Measurements from ENCODE around the gene NUCKS1. TPM values are rescaled to one million over a fixed set of nuclear protein-coding genes. Genes with fewer than 3 reads are reported as not detected.

NUCKS1 gene
- total and polyA plus RNA-seq, 10 of the 15 experiments (the other 5 are each of a cell fraction or from before 2014, with no cell fraction given), result 40.5 to 135 (median 55.5) TPM

- CTCF ChIA-PET, result interaction anchor here (0.6 to 3.0 kb wide), 12 partner anchors 11 to 289 kb away, joined by 3 to 22 read pairs (median 4); no protein-coding TSS in a partner anchor
- H3K4me1 ChIP-seq (ENCODE audit: control insufficient read depth, insufficient read depth, low read length), result peaks cover 6% of the 10 kb centered on the region; the same call in 1 of the 2 replicates
- H2AFZ ChIP-seq (ENCODE audit: control insufficient read depth, low read depth, low read length), result no peak overlapping the region
- in situ Hi-C loops (cut with MboI) (no loop called here), intact Hi-C loops (cut with micrococcal nuclease; ENCODE audit: unreplicated experiment) (no loop called here)
- no peak overlapping the region for H3K27ac ChIP-seq (ENCODE audit: control insufficient read depth, insufficient read depth)
- H3K79me2 ChIP-seq (ENCODE audit: control insufficient read depth, insufficient read depth, low read length), result no peaks in the 10 kb centered on the region
- ATAC-seq (no peak), FAIRE-seq (no peak), DNase-seq (ENCODE audit: low read depth, low spot score) (no peak)
- H4K20me1 ChIP-seq (ENCODE audit: control insufficient read depth, insufficient read depth), result no peaks in the 10 kb centered on the region
- BruUV-seq (replicated peaks), result no TSS peak
- SMC1A ChIA-PET (ENCODE audit: uncharacterized antibody, unreplicated experiment), result interaction anchor here (0.5 to 3.8 kb wide), 15 partner anchors 10 to 289 kb away, joined by 3 to 26 read pairs (median 4); partner anchors contain the start of gene SLC45A3
- H3K27me3 ChIP-seq (replicated peaks in 1 of 2; ENCODE audit: control insufficient read depth in 2 of 2, insufficient read depth in 2 of 2, low read length in 1 of 2), result no peaks in the 10 kb centered on the region
- no peak overlapping the region for H3K4me3 ChIP-seq
- RAD21 ChIA-PET (ENCODE audit: unreplicated experiment), result interaction anchor here (0.6 to 2.1 kb wide), 11 partner anchors 9 to 366 kb away, joined by 3 to 7 read pairs (median 4); no protein-coding TSS in a partner anchor
- POLR2A ChIA-PET, result interaction anchor here (0.6 to 2.0 kb wide), 6 partner anchors 11 to 84 kb away, joined by 3 to 7 read pairs (median 3); no protein-coding TSS in a partner anchor
- H3K9ac ChIP-seq (ENCODE audit: control insufficient read depth, insufficient read depth, low read length), result no peak overlapping the region
- no peak overlapping the region for H3K4me2 ChIP-seq (ENCODE audit: control insufficient read depth, insufficient read depth)
- no peaks in the 10 kb centered on the region for H3K9me3 ChIP-seq (replicated peaks; ENCODE audit: control insufficient read depth, insufficient read depth, low read length)
- WGBS (ENCODE audit: insufficient coverage, insufficient replicate concordance, low lambda C conversion rate, missing lambda C conversion rate), result 84% methylated on average over 7 of the region's 7 CpGs
- H3K36me3 ChIP-seq (ENCODE audit: control insufficient read depth in 2 of 2, insufficient read depth in 2 of 2, low read length in 1 of 2), result no peaks in the 10 kb centered on the region
- TF ChIP-seq BCL11A (IDR thresholded peaks at IDR 0.05; ENCODE audit: low read depth, low read length) (no peak), CHD2 (IDR thresholded peaks at IDR 0.05; ENCODE audit: borderline replicate concordance, low read depth, low read length) (no peak), CREB1 (IDR thresholded peaks at IDR 0.05; ENCODE audit: low read depth) (no peak), SPI1 (IDR thresholded peaks at IDR 0.05; ENCODE audit: borderline replicate concordance, insufficient read depth, low read depth, low read length) (no peak), CUX1 (IDR thresholded peaks at IDR 0.05; ENCODE audit: insufficient replicate concordance, low read depth, low read length) (no peak), MEF2B (IDR thresholded peaks at IDR 0.05; ENCODE audit: partially characterized antibody, poor library complexity, severe bottlenecking) (no peak), SREBF1 (IDR thresholded peaks at IDR 0.05; ENCODE audit: low read length) (no peak), REST (IDR thresholded peaks at IDR 0.05; ENCODE audit: low read depth, low read length) (no peak), ZNF24 (IDR thresholded peaks at IDR 0.05) (no peak), YY1 (IDR thresholded peaks at IDR 0.05; ENCODE audit: low read depth, low read length) (no peak)
- TF ChIP-seq, protein P1, sequence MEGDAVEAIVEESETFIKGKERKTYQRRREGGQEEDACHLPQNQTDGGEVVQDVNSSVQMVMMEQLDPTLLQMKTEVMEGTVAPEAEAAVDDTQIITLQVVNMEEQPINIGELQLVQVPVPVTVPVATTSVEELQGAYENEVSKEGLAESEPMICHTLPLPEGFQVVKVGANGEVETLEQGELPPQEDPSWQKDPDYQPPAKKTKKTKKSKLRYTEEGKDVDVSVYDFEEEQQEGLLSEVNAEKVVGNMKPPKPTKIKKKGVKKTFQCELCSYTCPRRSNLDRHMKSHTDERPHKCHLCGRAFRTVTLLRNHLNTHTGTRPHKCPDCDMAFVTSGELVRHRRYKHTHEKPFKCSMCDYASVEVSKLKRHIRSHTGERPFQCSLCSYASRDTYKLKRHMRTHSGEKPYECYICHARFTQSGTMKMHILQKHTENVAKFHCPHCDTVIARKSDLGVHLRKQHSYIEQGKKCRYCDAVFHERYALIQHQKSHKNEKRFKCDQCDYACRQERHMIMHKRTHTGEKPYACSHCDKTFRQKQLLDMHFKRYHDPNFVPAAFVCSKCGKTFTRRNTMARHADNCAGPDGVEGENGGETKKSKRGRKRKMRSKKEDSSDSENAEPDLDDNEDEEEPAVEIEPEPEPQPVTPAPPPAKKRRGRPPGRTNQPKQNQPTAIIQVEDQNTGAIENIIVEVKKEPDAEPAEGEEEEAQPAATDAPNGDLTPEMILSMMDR (IDR thresholded peaks at IDR 0.05 in 2 of 3, conservative IDR thresholded peaks at IDR 0.05 in 1 of 3; ENCODE audit: control insufficient read depth in 2 of 3, extremely low read depth in 1 of 3, insufficient read depth in 1 of 3, low read depth in 3 of 3, low read length in 3 of 3), result no peak
These were observed 61.6 kb downstream of the NUCKS1 start for GRCh38 chr1:205688171-205689080.

Measured in GM12878 (cell line).